Measurements from ENCODE around the gene DYNLL2. TPM values are rescaled to one million over a fixed set of nuclear protein-coding genes. Genes with fewer than 3 reads are reported as not detected.

The DYNLL2 gene
- total RNA-seq, 2 donors from 2014 or later: 29.9 to 33.0 TPM

DNA sequence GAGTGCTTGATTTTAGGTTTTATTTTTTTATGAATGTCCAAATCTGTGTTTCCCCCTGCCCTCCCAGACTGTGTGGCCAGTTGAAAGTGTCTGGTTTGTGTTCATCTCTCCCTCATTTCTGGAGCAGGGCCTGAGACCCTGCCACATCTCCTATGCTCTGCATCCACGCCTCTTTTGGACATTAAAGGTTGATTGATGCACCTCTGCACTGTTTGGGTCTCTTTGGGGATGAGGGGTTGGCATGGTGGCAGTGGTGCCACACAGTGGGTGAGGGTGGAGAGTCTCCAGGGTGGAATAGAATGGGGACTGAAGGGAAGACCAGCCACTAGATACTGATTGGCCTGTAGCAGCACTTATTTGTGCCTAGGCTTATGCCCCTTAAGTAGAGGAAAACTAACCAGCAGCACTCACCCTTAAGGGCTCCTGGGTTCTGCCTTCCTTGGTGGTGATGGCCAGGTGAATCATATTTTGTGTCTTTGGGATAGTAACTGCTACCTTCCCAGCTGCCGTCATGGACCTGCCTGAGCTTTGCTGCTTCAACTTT, 7.9 kb downstream of the DYNLL2 start:
- no peak for DNase-seq (ENCODE audit: low spot score)
- 84% methylated on average over 2 of the region's 2 CpGs for WGBS
- no peak for TF ChIP-seq POLR2A (IDR thresholded peaks at IDR 0.05)
- TF ChIP-seq POLR2AphosphoS5 (IDR thresholded peaks at IDR 0.05): no peak
- TF ChIP-seq, protein P1, sequence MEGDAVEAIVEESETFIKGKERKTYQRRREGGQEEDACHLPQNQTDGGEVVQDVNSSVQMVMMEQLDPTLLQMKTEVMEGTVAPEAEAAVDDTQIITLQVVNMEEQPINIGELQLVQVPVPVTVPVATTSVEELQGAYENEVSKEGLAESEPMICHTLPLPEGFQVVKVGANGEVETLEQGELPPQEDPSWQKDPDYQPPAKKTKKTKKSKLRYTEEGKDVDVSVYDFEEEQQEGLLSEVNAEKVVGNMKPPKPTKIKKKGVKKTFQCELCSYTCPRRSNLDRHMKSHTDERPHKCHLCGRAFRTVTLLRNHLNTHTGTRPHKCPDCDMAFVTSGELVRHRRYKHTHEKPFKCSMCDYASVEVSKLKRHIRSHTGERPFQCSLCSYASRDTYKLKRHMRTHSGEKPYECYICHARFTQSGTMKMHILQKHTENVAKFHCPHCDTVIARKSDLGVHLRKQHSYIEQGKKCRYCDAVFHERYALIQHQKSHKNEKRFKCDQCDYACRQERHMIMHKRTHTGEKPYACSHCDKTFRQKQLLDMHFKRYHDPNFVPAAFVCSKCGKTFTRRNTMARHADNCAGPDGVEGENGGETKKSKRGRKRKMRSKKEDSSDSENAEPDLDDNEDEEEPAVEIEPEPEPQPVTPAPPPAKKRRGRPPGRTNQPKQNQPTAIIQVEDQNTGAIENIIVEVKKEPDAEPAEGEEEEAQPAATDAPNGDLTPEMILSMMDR (IDR thresholded peaks at IDR 0.05): no peak
- H3K4me3 ChIP-seq: no peak overlapping the region
- intact Hi-C loops (cut with DNase I): no loop called here
- H3K36me3 ChIP-seq: peaks cover 4 to 13% of the 10 kb centered on the region in 2 donors
- peaks cover 12% of the 10 kb centered on the region for H3K4me1 ChIP-seq (replicated peaks)
- H3K27me3 ChIP-seq (replicated peaks; ENCODE audit: insufficient read depth): no peaks in the 10 kb centered on the region
- H3K9me3 ChIP-seq: no peaks in the 10 kb centered on the region
- no peak overlapping the region for H3K27ac ChIP-seq

DNA sequence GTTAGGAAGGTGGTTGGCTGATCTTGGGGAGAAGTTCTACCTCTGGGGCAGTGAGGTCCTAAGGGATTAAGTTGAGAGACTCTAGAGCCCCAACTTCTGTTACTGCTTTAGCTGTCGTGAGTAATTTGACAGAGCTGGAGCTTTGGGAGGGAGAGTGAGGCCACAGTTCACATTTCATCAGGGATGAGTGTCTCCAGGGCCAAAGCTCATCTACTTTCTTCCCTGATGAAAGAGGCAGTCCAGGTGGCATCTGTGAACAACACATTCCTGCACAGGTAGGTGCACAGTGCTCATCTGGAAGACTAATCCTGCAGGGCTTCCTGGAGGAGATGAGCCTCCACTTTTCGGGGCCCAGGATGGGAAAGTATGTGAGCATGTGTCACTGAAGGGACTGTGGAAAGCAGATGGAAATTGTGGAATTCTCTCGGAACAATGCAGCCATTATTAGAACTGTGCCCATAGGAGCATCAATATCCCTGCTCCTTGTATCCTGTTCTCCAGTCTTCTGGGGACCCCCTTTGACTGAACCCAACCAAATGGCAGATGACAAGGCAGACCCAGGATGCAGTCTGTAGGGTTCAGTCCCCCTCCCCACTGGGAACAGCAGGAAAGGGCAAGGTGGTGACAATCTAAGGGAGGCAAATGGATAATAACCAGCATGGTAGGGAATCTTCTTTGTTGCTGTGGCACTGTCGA, 9.0 kb downstream of the DYNLL2 start:
- no peak overlapping the region for H3K4me3 ChIP-seq
- H3K27ac ChIP-seq: no peak overlapping the region
- intact Hi-C loops (cut with DNase I): no loop called here
- TF ChIP-seq, protein P1 (IDR thresholded peaks at IDR 0.05): no peak
- TF ChIP-seq POLR2A (IDR thresholded peaks at IDR 0.05) (no peak), POLR2AphosphoS5 (IDR thresholded peaks at IDR 0.05) (no peak)
- no peaks in the 10 kb centered on the region for H3K27me3 ChIP-seq (replicated peaks; ENCODE audit: insufficient read depth)
- peaks cover 4 to 13% of the 10 kb centered on the region in 2 donors for H3K36me3 ChIP-seq
- no peaks in the 10 kb centered on the region for H3K9me3 ChIP-seq
- WGBS: 61% methylated on average over 4 of the region's 4 CpGs
- peaks cover under 1% of the 10 kb centered on the region for H3K4me1 ChIP-seq (replicated peaks)
- DNase-seq (ENCODE audit: low spot score): no peak

DNA sequence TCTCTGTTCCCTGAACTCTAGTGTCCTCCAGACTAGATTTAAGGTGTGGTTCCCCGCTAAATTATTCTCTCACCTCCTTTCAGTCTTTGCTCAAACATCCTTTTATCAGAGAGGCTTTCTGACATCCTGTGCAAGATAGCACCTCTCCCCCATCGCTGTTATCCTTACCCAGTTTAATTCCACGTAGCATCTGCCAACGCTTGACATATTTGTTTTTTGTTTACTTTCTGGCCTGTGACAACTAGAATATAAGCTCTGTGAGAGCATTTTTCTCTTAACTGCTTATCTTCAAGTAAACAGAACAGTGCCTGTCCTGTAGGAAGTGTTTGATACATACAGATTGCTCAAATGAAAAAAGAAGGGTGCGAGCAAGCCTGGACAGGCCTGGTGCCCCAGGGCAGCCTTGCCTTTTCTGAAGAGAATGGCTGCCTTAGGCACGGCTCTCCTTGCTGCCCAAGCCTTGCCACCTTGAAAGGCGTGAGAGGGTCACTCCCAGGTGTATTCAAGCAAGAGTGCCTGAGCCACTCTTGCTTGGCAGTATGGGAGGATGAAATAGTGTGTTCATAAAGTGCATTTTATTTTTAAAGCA, 9.7 kb downstream of the DYNLL2 start:
- TF ChIP-seq, protein P1 (IDR thresholded peaks at IDR 0.05): no peak
- TF ChIP-seq POLR2A (IDR thresholded peaks at IDR 0.05) (no peak), POLR2AphosphoS5 (IDR thresholded peaks at IDR 0.05) (no peak)
- intact Hi-C loops (cut with DNase I): no loop called here
- H3K4me3 ChIP-seq: no peak overlapping the region
- H3K9me3 ChIP-seq: no peaks in the 10 kb centered on the region
- H3K36me3 ChIP-seq: peaks cover 4 to 13% of the 10 kb centered on the region in 2 donors
- no peaks in the 10 kb centered on the region for H3K27me3 ChIP-seq (replicated peaks; ENCODE audit: insufficient read depth)
- no peak for DNase-seq (ENCODE audit: low spot score)
- H3K27ac ChIP-seq: no peak overlapping the region
- no peaks in the 10 kb centered on the region for H3K4me1 ChIP-seq (replicated peaks)
- WGBS: 43% methylated on average over 7 of the region's 7 CpGs

DNA sequence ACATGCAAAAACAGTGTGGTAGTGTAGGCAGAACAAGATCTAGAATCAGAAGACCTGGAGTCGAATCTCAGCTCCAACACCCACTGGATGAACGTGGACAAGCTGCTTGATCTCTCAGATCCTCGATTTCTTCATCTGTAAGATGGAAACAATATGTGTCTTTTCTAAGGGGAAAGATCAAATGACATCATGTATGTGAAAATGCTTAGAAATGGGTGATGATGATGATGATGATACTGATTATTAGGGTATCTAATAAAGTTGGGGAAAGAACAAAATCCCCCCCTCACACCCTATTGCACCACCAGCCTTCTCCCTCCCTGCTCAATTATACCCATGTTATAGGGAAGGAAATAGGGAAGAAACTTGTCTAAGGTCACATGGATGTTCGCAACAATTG, 10.9 kb downstream of the DYNLL2 start:
- peaks cover 0 to 13% of the 10 kb centered on the region in 2 donors for H3K36me3 ChIP-seq
- 84% methylated on average over 4 of the region's 4 CpGs for WGBS
- no peak overlapping the region for H3K27ac ChIP-seq
- intact Hi-C loops (cut with DNase I): no loop called here
- H3K27me3 ChIP-seq (replicated peaks; ENCODE audit: insufficient read depth): no peaks in the 10 kb centered on the region
- DNase-seq (ENCODE audit: low spot score): no peak
- H3K4me1 ChIP-seq (replicated peaks): no peaks in the 10 kb centered on the region
- H3K4me3 ChIP-seq: no peak overlapping the region
- H3K9me3 ChIP-seq: no peaks in the 10 kb centered on the region
- TF ChIP-seq, protein P1 (IDR thresholded peaks at IDR 0.05): no peak
- TF ChIP-seq POLR2AphosphoS5 (IDR thresholded peaks at IDR 0.05) (no peak), POLR2A (IDR thresholded peaks at IDR 0.05) (no peak)

All from prostate gland (tissue), 2 donors.